KG1 (cell line): ENCODE results near the gene NME7.
"Not testable (repeated sequence)": the region's sequence is repeated elsewhere in the genome, so short reads cannot be mapped to it uniquely, and the experiment has no call there.

ENCODE experiments used
- DNase-seq: peaks from one replicate; lab custom pipeline; 2025; lab: John Stamatoyannopoulos, UW

Gene NME7

DNA sequence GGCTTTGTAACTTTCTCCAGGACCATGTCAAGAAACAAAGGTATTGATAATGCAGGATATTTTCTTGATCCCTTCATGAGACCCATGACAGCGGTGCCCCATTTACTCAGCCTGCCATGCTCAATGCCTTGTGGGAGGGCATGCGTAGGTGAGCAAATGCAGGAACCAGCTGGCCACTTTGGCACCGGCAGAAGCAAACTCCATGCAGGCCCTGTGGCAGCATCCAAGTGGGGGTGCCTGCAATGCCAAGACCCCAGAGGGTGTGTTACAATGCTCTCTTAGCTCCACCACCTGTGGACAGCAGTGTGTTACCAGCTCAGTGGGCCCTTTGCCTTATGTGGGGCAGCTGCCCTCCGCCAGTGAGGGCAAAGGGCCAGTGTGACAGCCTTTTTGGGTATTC, 153.0 kb downstream of the NME7 start:
- no peak for DNase-seq

DNA sequence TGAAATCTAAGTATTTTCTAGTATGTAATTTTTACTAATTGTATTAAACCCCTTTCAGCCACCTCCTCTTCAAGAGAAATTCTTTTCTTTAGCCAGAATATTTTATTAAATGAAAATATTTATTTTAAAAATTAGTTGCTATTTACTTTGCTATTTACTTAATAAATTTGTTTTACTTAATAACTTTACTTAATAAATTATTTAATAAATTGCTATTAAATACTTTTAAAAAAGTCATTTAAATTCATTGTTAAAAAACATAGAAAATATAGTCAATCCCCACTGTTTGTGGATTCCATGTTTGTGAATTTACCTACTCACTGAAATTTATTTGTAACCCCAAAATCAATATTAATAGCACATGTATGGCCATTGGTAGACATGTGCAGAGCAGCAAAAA, 155.5 kb downstream of the NME7 start:
- no peak for DNase-seq

- no peak for DNase-seq
These were observed 159.6 kb downstream of the NME7 start for GRCh38 chr1:169207797-169208520.

GRCh38 chr1:169204157-169204556, 163.4 kb downstream of the NME7 start:
- DNase-seq = no peak

DNA sequence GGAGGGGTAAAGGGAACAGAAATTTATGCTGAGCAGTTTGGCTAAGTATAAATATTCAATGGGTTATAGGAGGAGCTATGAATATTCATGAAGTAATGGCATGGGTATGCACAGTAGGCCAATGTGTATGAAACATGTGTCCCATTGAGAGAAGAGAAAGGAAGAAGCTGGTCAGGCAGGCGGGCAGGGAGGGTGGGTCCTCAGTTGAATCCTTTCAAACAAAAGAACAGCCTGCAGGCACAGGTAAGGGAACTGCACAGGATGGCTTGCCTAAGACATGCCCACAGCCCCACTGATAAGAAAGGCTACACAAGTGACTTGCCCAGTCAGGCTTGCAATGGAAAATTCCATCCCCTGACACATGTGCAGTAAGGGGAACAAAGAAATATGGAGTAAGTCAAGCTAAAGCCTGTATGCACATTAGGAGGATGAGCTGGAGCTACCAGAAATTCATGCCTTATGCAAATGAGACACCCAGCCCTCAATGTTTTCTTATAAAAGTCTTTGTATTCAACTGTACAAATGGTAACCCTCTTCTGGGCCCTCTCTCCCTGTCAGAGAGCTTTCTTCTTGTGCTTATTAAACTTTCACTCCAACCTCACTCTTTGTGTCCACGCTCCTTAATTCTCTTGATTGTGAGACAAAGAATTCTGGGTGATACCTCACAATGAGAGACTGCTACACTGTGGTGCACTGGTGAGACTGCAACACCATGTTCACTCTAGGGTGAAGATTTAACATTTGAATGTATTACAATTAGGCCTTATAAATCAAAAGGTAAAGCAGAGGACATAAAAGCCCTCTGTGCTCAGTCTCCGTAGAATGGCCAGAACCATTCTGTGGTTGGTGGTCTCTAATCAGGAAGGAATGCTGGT, 164.6 kb downstream of the NME7 start:
- no peak for DNase-seq

DNA sequence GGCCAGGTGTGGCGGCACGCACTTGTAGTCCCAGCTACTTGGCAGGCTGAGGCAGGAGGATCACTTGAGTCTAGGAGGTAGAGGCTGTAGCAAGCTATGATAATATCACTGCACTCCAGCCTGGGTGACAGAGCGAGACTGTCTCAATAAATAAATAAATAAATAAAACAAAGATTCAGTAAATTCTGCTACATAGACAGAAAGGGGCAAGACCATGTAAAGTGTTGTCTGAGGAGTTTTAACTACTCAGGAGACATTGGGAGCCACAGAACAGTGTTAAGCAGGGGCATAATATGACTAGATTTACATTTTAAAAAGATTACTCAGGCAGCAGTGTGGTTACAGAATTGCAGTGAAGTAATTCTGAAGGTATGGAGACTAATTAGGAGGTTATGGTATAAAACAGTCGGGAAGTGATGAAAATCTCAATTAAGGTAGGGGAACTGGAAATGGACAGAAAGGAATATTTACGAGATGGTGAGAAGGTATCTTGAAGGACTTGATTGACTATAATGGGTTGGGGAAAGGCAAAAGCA, 166.4 kb downstream of the NME7 start:
- DNase-seq = no peak

- DNase-seq = no peak
These were observed 167.3 kb downstream of the NME7 start for GRCh38 chr1:169200319-169200718.

- DNase-seq = no peak
These were observed 171.0 kb downstream of the NME7 start for GRCh38 chr1:169196581-169196980.

GRCh38 chr1:169196161-169196560, 171.4 kb downstream of the NME7 start:
- no peak for DNase-seq

DNA sequence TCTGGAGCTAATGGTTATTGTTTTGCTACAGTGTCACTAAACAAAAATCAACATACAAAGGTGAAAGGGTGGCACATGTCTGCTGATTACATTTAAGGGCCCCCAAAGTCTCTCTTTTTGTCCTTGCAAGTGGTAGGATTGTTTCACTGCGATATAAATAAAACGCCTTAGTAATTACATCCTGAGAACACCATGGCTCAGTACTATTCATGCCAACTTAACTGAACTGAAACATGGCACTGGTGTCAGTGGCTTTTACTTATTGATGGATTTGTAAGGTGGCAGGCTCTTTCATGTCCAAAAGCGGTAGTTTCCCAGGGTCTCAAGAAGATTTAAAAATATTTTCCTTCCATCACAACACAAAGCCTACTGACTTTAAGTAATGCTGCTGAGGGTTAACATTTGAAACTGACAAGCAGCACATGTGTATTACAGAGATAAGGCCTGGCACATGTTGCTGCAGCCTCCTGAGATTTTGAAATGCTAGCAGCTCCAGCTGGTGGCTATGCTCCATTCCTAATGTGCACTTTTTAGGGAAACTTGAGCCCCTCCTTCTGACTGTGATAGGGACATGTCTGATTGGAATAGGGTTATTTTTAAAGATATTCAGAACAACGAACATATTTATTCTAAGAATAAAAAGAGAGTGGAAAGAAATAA, 174.3 kb downstream of the NME7 start:
- no peak for DNase-seq

DNA sequence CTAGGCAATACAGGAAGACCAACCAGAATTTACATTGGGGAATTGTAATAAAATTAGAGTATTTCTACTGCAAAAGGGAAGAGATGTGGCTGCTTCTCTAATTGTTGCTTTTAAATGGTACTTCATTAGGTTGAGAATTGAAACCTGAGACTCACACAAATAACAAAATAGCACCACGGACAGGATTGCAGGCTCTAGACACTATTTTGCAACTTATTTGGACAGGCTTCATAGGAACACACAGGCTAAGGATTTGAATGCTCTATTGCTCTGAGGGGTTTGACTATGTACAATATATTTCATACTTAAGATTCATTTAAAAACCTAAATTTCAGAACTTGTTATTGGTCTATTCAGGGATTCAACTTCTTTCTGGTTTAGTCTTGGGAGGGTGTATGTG, 181.5 kb downstream of the NME7 start:
- no peak for DNase-seq

- DNase-seq = no peak
These were observed 182.8 kb downstream of the NME7 start for GRCh38 chr1:169184812-169185211.

DNA sequence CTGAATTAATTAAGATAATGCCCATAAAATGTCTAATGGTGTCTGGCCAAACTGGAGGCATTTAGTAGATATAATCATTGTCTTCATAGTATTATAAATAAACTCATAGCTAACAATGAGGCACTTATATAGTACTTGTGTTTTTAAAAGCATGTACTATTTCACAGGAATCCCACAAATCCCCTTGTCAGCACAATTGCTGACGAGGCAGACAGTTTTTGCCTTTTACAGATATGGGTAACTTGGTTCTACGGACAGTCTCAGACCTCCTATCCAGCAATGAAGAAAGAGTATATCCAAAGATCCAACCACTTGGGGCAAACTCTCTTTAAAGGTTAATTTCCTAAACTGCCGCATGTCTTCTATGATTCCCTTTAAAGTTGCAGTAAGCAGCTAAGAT, 187.4 kb downstream of the NME7 start:
- no peak for DNase-seq

GRCh38 chr1:169179431-169179830, 188.2 kb downstream of the NME7 start:
- DNase-seq = not testable (repeated sequence)

- no peak for DNase-seq
These were observed 192.1 kb downstream of the NME7 start for GRCh38 chr1:169175461-169175860.

DNA sequence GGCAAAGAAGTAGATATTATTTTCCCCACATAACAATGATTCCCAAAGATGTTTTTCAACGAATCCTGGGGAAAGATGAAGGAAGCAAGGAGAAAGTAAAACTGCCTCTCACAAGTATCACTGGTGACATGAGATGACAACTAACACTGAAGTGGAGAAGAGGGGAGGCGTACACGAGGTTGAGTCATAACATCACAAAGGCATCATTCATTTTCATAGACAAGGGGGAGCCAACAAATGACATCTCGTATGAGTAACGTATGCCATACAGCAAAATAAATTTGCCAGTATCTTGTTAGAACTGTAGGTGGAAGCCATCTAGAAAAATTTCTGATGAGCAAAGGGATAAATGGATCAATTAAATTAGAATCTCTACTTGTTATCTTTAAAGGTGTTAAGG, 204.5 kb downstream of the NME7 start:
- no peak for DNase-seq

- no peak for DNase-seq
These were observed 206.0 kb downstream of the NME7 start for GRCh38 chr1:169161496-169162194.

- no peak for DNase-seq
These were observed 206.6 kb downstream of the NME7 start for GRCh38 chr1:169160845-169161495.

DNA sequence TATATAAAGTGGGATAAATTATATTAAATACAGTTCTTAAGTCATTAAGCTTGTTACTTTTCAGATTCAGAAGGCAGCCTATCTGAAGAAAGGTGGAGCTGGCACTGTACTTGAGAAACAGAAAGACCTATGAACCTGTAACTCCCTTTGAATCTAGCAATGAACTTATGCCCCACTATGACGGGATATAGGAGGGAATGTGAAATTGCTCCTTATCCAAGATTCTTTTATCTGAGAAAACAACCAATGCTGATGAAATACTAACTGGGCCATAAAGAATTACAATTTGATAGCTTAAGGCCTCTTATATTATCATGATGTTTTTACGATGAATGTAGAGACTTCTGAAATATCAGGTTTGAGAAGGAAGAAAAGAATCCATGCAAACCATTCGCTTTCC, 211.0 kb downstream of the NME7 start:
- DNase-seq = no peak

GRCh38 chr1:169155675-169156074, 211.9 kb downstream of the NME7 start:
- no peak for DNase-seq

GRCh38 chr1:169151338-169151837, 216.2 kb downstream of the NME7 start:
- no peak for DNase-seq
